ENCODE data around the gene CEP68.

Gene CEP68

GRCh38 chr2:65043001-65043400 lies 13.2 kb upstream of the CEP68 start:
- DNase-seq (ENCODE audit: low read depth), result no peak
- TF ChIP-seq CTCF (conservative IDR thresholded peaks at IDR 0.05; ENCODE audit: low read depth, low read length), result no peak
- H3K4me3 ChIP-seq (ENCODE audit: low read length), result no peak overlapping the region

- no peak for TF ChIP-seq CTCF (conservative IDR thresholded peaks at IDR 0.05; ENCODE audit: low read depth, low read length)
- no peak overlapping the region for H3K4me3 ChIP-seq (ENCODE audit: low read length)
- no peak for DNase-seq (ENCODE audit: low read depth)
Measured at GRCh38 chr2:65044097-65044735, 12.0 kb upstream of the CEP68 start.

- peak; percentile 63 for DNase-seq (ENCODE audit: low read depth)
- TF ChIP-seq CTCF (conservative IDR thresholded peaks at IDR 0.05; ENCODE audit: low read depth, low read length), result no peak
- H3K4me3 ChIP-seq (ENCODE audit: low read length), result no peak overlapping the region
Measured at GRCh38 chr2:65045651-65046050, 10.6 kb upstream of the CEP68 start.

- no peak overlapping the region for H3K4me3 ChIP-seq (ENCODE audit: low read length)
- DNase-seq (ENCODE audit: low read depth), result no peak
- TF ChIP-seq CTCF (conservative IDR thresholded peaks at IDR 0.05; ENCODE audit: low read depth, low read length), result no peak
Measured at GRCh38 chr2:65046633-65047407, 9.4 kb upstream of the CEP68 start.

GRCh38 chr2:65049010-65049639 lies 7.1 kb upstream of the CEP68 start:
- no peak overlapping the region for H3K4me3 ChIP-seq (ENCODE audit: low read length)
- TF ChIP-seq CTCF (conservative IDR thresholded peaks at IDR 0.05; ENCODE audit: low read depth, low read length), result no peak
- DNase-seq (ENCODE audit: low read depth), result no peak

- H3K4me3 ChIP-seq (ENCODE audit: low read length), result no peak overlapping the region
- TF ChIP-seq CTCF (conservative IDR thresholded peaks at IDR 0.05; ENCODE audit: low read depth, low read length), result no peak
- no peak for DNase-seq (ENCODE audit: low read depth)
Measured at GRCh38 chr2:65050931-65051330, 5.3 kb upstream of the CEP68 start.

Measured in retinal pigment epithelial cell (primary cell).